Measurements from ENCODE around the gene ZFP90. TPM values are rescaled to one million over a fixed set of nuclear protein-coding genes. Genes with fewer than 3 reads are reported as not detected.

The ZFP90 gene
- total RNA-seq, 1 experiment from 2014 or later, result 12.8 TPM

- Histone ChIP-seq H4K5ac (ENCODE audit: insufficient read length, low read depth, low read length) (no peak overlapping the region), H3K23ac (ENCODE audit: insufficient read length, low read depth, low read length) (no peak overlapping the region), H2BK5ac (ENCODE audit: insufficient read length, low read length) (no peak overlapping the region), H3K14ac (ENCODE audit: insufficient read depth, low read length) (no peak overlapping the region), H2AK5ac (ENCODE audit: insufficient read length, low read length) (no peak overlapping the region), H3K27ac (ENCODE audit: insufficient read length, low read depth, low read length) (no peak overlapping the region), H4K20me1 (ENCODE audit: control insufficient read depth, insufficient read depth, insufficient read length) (no peaks in the 10 kb centered on the region), H3K4me1 (ENCODE audit: insufficient read depth, low read length) (no peaks in the 10 kb centered on the region), H3K23me2 (ENCODE audit: insufficient read length, low read depth, low read length, poor library complexity, severe bottlenecking) (no peaks in the 10 kb centered on the region), H3K9me3 (ENCODE audit: control insufficient read depth, low read depth, low read length) (no peaks in the 10 kb centered on the region), H3K4me2 (ENCODE audit: insufficient read depth, insufficient read length, low read length) (no peak overlapping the region), H3K56ac (ENCODE audit: insufficient read length, low read depth, low read length) (no peak overlapping the region), H4K91ac (ENCODE audit: insufficient read length, low read depth, low read length) (no peak overlapping the region), H3T11ph (ENCODE audit: low read length) (no peak overlapping the region), H2AFZ (ENCODE audit: low read length) (no peak overlapping the region), H3K18ac (ENCODE audit: insufficient read length, low read depth, low read length) (no peak overlapping the region), H2BK15ac (ENCODE audit: low read depth, low read length) (no peak overlapping the region), H2BK120ac (ENCODE audit: low read depth, low read length, poor library complexity, severe bottlenecking) (no peak overlapping the region), H3K79me2 (ENCODE audit: insufficient read depth, low read length) (no peaks in the 10 kb centered on the region), H3K79me1 (ENCODE audit: insufficient read depth, low read depth, low read length, poor library complexity, severe bottlenecking) (no peaks in the 10 kb centered on the region), H2BK12ac (ENCODE audit: insufficient read length, low read depth, low read length) (no peak overlapping the region), H2BK20ac (ENCODE audit: low read depth, low read length, poor library complexity, severe bottlenecking) (no peak overlapping the region), H3K4ac (ENCODE audit: low read depth, low read length) (no peak overlapping the region), H3K9ac (ENCODE audit: extremely low read depth, insufficient read length, low read length) (no peak overlapping the region), H3K27me3 (ENCODE audit: insufficient read depth, low read length) (no peaks in the 10 kb centered on the region), H4K8ac (replicated peaks; ENCODE audit: insufficient read length, low read depth, low read length) (no peak overlapping the region)
- peaks cover 5 to 8% of the 10 kb centered on the region in 2 experiments for H3K4me1 Mint-ChIP-seq
- no CpG with 5 or more reads among the region's 26 CpGs for WGBS (ENCODE audit: extremely low coverage, insufficient read length, low lambda C conversion rate)
- peaks cover 4 to 21% (median 8%) of the 10 kb centered on the region in 3 experiments; a peak in 6 of 7 replicates for H3K36me3 Mint-ChIP-seq (ENCODE audit: insufficient read depth in 1 of 3, low read depth in 3 of 3)
- peaks cover 6 to 18% of the 10 kb centered on the region in 2 experiments; a peak in 4 of 5 replicates for H3K9me3 Mint-ChIP-seq
- peaks cover 3% of the 10 kb centered on the region for H3K27me3 Mint-ChIP-seq (ENCODE audit: low read depth)
- H3K4me3 Mint-ChIP-seq, result no peak overlapping the region
- H3K27ac Mint-ChIP-seq, result peak overlapping the region in 2 of 3 experiments; percentile 47 to 66; a peak in 3 of 7 replicates
- DNase-seq, result peak; percentile 93
- peak; percentile 91 for TF ChIP-seq CTCF (conservative IDR thresholded peaks at IDR 0.05)
Observed at GRCh38 chr16:68590201-68590994, 51.3 kb downstream of the ZFP90 start.

Data from H9 (cell line).